Colonic mucosa (tissue), 4 donors: ENCODE data around the gene DGKB. TPM values are rescaled to one million over a fixed set of nuclear protein-coding genes. Genes with fewer than 3 reads are reported as not detected.

Source experiments
- DNase-seq: peaks from one replicate; pipeline ENCODE4 v3.0.0-alpha.2; 2020
- H3K27ac ChIP-seq: fragments of 200-600 bp; one replicate; pipeline ENCODE4 v1.8.0; 2021
- H3K27me3 ChIP-seq: fragments of 200-600 bp; one replicate; pipeline ENCODE4 v1.8.0; 2021
- H3K36me3 ChIP-seq: fragments of 200-600 bp; one replicate; pipeline ENCODE4 v1.8.0; 2021
- H3K4me1 ChIP-seq: fragments of 200-600 bp; one replicate; pipeline ENCODE4 v1.8.0; 2021; ENCODE audit warnings: mild to moderate bottlenecking
- H3K4me3 ChIP-seq: fragments of 200-600 bp; one replicate; pipeline ENCODE4 v1.8.0; 2021
- H3K9ac ChIP-seq, 2 donors: one replicate each; pipeline ENCODE4 v1.7.0; 2013; ENCODE audit warnings: control low read depth in 2 of 2, low read depth in 2 of 2, low read length in 2 of 2
- H3K9me3 ChIP-seq: fragments of 200-600 bp; one replicate; pipeline ENCODE4 v1.8.0; 2021
- intact Hi-C: fragments of 100-400 bp; cut with DNase I; formaldehyde crosslinking; loops from one replicate; pipeline ENCODE4 v1.14.1; 2022
- total RNA-seq, 2 donors: library from RNA; stranded (reverse); fragmentation: NEBNext Ultra II Directional in 1 of 2; extraction: Animal tissue kit (Norgen Biotek cat#: 25700) in 1 of 2; gene quantifications; one replicate each; pipeline ENCODE4 v1.2.1, GENCODE V29; 2021
- TF ChIP-seq, protein P1 (sequence below): fragments of 200-600 bp; IDR thresholded peaks from one replicate; pipeline ENCODE4 v1.8.0; 2022; ENCODE audit warnings: antibody characterized with exemption, mild to moderate bottlenecking
- donor health status: healthy.
- donor health status: DM: no; HTN: no; CAD: no.
- donor health status: DM: no; HTN: no; CAD: no.

Gene DGKB
- total RNA-seq, 2 donors from 2014 or later = 0.25 to 0.61 TPM

DNA sequence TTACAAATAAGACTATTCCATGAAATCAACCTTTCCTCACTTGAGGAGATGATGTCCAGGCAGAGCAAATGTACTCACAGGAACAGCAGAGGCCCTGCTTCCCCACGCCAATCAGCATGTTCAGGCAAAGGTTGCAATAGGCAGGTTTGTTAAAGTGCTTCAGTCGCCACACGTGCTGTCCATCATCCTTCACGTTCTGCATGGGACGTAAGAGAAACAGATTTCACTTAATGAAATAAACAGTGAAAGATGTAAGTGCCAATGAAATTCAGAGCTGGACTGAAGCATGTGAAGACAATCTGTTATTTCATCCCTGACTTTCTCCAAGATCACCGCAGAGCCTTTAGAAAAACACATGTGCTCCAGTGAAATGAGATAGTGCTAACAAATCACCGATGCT is 217.4 kb downstream of the DGKB start:
- no peaks in the 10 kb centered on the region for H3K36me3 ChIP-seq
- H3K27me3 ChIP-seq = no peaks in the 10 kb centered on the region
- intact Hi-C loops = no loop called here
- no peak overlapping the region for H3K27ac ChIP-seq
- H3K9me3 ChIP-seq = no peaks in the 10 kb centered on the region
- no peak overlapping the region for H3K4me3 ChIP-seq
- no peak overlapping the region for H3K9ac ChIP-seq
- H3K4me1 ChIP-seq = no peaks in the 10 kb centered on the region
- DNase-seq = no peak
- TF ChIP-seq, protein P1, sequence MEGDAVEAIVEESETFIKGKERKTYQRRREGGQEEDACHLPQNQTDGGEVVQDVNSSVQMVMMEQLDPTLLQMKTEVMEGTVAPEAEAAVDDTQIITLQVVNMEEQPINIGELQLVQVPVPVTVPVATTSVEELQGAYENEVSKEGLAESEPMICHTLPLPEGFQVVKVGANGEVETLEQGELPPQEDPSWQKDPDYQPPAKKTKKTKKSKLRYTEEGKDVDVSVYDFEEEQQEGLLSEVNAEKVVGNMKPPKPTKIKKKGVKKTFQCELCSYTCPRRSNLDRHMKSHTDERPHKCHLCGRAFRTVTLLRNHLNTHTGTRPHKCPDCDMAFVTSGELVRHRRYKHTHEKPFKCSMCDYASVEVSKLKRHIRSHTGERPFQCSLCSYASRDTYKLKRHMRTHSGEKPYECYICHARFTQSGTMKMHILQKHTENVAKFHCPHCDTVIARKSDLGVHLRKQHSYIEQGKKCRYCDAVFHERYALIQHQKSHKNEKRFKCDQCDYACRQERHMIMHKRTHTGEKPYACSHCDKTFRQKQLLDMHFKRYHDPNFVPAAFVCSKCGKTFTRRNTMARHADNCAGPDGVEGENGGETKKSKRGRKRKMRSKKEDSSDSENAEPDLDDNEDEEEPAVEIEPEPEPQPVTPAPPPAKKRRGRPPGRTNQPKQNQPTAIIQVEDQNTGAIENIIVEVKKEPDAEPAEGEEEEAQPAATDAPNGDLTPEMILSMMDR = no peak

DNA sequence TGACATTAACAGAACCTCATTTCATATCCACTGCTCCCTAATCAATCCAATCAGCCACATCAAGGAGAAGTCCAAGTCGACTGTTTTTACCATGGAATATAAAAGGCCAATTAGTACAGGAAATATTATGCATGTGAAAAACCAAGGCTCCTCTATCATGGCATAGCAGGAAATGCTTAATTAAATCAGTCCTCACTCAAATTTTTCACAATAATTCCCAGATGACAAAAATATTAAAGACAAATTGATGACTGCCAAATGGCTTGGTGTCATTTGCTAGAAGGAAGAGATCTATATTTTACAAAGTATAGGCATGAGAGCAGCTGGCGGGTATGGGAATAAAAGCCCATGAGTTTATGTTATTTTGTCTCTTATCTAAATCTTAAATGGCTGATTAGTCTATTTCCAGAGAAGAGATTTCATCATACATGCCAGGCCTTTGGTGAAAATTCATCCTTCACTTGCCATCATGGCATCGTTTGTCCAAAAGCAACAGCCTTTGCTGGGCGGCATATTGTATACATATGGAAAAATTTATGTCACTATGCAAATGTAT is 219.6 kb downstream of the DGKB start:
- Histone ChIP-seq H3K27ac (no peak overlapping the region), H3K27me3 (no peaks in the 10 kb centered on the region), H3K9ac (no peak overlapping the region), H3K4me3 (no peak overlapping the region), H3K9me3 (no peaks in the 10 kb centered on the region), H3K4me1 (no peaks in the 10 kb centered on the region), H3K36me3 (no peaks in the 10 kb centered on the region)
- TF ChIP-seq, protein P1 = no peak
- intact Hi-C loops = no loop called here
- DNase-seq = no peak

DNA sequence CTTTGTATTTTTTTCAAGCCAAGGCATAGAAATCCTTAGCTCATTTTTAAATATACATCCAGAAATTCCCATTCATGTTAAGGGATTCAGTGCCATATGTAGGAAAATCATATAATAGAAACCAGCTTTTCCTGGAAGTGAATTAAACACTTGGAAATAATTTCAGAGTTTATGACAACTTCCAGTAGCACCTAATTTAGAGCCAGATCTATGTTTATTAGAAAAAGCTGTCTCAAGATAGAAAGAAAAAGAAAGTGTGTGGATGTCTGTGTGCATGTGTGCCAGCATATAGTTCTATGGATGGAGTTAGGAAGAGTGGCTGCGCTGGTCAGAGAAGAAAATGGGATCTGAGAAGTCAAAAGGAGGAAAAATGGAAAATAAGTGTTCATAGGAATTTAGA is 225.7 kb downstream of the DGKB start:
- no peak overlapping the region for H3K27ac ChIP-seq
- TF ChIP-seq, protein P1 = no peak
- DNase-seq = no peak

DNA sequence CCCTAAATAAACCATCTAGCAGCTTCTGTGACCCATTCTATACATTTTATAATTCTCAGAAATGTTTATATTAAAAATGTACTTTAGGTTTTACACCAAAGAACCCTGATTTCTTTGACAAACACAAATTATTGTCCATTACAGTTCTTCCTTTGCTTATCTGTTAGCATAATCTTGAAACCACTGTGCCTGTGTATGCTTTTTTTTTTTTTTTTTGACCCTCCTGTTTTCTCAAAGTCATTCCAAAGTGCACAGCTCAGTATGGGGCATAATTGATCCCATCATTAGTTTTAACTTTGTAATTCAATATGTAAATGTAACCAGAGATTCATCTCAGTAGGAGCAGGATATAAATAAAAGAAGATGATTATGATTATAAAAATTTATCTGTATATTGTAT is 229.3 kb downstream of the DGKB start:
- DNase-seq = no peak
- Histone ChIP-seq H3K4me3 (no peak overlapping the region), H3K9ac (no peak overlapping the region), H3K9me3 (no peaks in the 10 kb centered on the region), H3K4me1 (no peaks in the 10 kb centered on the region), H3K27me3 (no peaks in the 10 kb centered on the region), H3K27ac (no peak overlapping the region), H3K36me3 (no peaks in the 10 kb centered on the region)
- intact Hi-C loops = no loop called here
- TF ChIP-seq, protein P1 = no peak

More for the DNA sequence above, 225.7 kb downstream of the DGKB start:
- Histone ChIP-seq H3K4me1 (no peaks in the 10 kb centered on the region), H3K9me3 (no peaks in the 10 kb centered on the region), H3K9ac (no peak overlapping the region), H3K27me3 (no peaks in the 10 kb centered on the region), H3K36me3 (no peaks in the 10 kb centered on the region), H3K4me3 (no peak overlapping the region)
- intact Hi-C loops = no loop called here

DNA sequence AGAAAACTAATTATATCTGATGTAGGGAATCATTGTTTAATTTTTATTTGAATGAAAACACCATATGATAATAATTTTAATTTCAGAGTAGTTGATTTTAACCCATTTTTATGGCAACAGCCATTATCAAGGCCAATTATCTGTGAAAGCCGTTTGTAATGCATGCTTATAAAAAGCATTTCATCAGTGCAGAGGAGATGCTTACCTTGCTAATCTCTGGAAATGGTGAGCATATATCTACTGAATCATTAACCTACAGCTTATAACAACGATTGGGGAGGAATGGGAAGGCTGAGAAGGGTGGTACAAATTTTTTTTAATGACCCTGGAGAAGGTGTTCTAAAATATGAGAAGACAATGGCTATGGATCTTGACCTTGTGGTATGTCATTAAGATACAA is 235.6 kb downstream of the DGKB start:
- H3K27me3 ChIP-seq = no peaks in the 10 kb centered on the region
- TF ChIP-seq, protein P1 = no peak
- no peaks in the 10 kb centered on the region for H3K36me3 ChIP-seq
- H3K9me3 ChIP-seq = no peaks in the 10 kb centered on the region
- H3K9ac ChIP-seq = no peak overlapping the region
- H3K27ac ChIP-seq = no peak overlapping the region
- intact Hi-C loops = no loop called here
- no peak for DNase-seq
- H3K4me3 ChIP-seq = no peak overlapping the region
- no peaks in the 10 kb centered on the region for H3K4me1 ChIP-seq
